Measurements from ENCODE around the gene CHRD.
A peak's percentile ranks its signal among the peaks of the same experiment; 100 is the strongest.
"Not testable (repeated sequence)": the region's sequence is repeated elsewhere in the genome, so short reads cannot be mapped to it uniquely, and the experiment has no call there.

Gene CHRD

GRCh38 chr3:184379358-184380184, at the start of gene CHRD:
Gene CHRD (plus strand): TSS chr3:184380054. CDS start chr3:184380319, 265 bp downstream.
- no peak for DNase-seq

GRCh38 chr3:184332370-184333090, 47.3 kb upstream of the CHRD start:
- no peak for DNase-seq

- DNase-seq = no peak
Observed at GRCh38 chr3:184333190-184333589, 46.7 kb upstream of the CHRD start.

- no peak for DNase-seq
Observed at GRCh38 chr3:184333700-184334099, 46.2 kb upstream of the CHRD start.

GRCh38 chr3:184334470-184335158, 45.2 kb upstream of the CHRD start:
- DNase-seq = peak; percentile 26 to 48

GRCh38 chr3:184335291-184335660, 44.6 kb upstream of the CHRD start:
- no peak for DNase-seq

- peak; percentile 87 to 89 for DNase-seq
Observed at GRCh38 chr3:184335661-184336546, 44.0 kb upstream of the CHRD start.

- DNase-seq = no peak
Observed at GRCh38 chr3:184336547-184337398, 43.1 kb upstream of the CHRD start.

- no peak for DNase-seq
Observed at GRCh38 chr3:184337399-184337714, 42.5 kb upstream of the CHRD start, which contains the start of gene FAM131A. Gene FAM131A (plus strand): TSS chr3:184337600. CDS start chr3:184337631, 31 bp downstream.

GRCh38 chr3:184337981-184338380, 41.9 kb upstream of the CHRD start:
- DNase-seq = no peak

- DNase-seq = no peak
Observed at GRCh38 chr3:184338511-184338945, 41.3 kb upstream of the CHRD start.

- no peak for DNase-seq
Observed at GRCh38 chr3:184339001-184339400, 40.9 kb upstream of the CHRD start.

GRCh38 chr3:184339451-184340135, 40.3 kb upstream of the CHRD start:
- not testable (repeated sequence) for DNase-seq

- DNase-seq = no peak
Observed at GRCh38 chr3:184341925-184342324, 37.9 kb upstream of the CHRD start.

- no peak for DNase-seq
Observed at GRCh38 chr3:184343200-184343876, 36.5 kb upstream of the CHRD start.

- DNase-seq = no peak
Observed at GRCh38 chr3:184344579-184345316, 35.1 kb upstream of the CHRD start.

- no peak for DNase-seq
Observed at GRCh38 chr3:184345317-184346144, 34.3 kb upstream of the CHRD start.

GRCh38 chr3:184346480-184347190, 33.2 kb upstream of the CHRD start:
- DNase-seq = no peak

Measured in activated CD4-positive, alpha-beta T cell treated with anti-CD3 and anti-CD28 coated beads for 4 hours (primary cell).